ENCODE measurements around the gene NPAS3.
"Not testable (repeated sequence)": the region's sequence is repeated elsewhere in the genome, so short reads cannot be mapped to it uniquely, and the experiment has no call there.

Gene NPAS3

DNA sequence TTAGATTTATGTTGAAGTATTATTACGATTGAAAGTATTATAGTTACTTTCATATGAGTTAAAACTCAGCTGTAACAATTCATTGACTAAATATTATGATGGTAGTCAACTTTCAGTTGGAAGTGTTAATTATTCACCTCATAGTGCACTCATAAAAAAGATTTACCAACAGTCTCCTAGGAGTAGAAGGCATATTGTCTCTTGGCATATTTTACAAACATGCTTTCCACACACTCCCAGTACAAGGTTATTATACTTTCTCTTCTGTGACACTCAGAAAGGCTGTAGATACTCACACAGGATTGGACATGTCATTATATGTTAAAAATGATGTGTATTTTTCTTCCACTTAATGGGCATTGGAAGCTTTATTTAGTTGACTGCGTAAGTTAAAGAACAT is 147.1 kb downstream of the NPAS3 start:
- no peak for DNase-seq

DNA sequence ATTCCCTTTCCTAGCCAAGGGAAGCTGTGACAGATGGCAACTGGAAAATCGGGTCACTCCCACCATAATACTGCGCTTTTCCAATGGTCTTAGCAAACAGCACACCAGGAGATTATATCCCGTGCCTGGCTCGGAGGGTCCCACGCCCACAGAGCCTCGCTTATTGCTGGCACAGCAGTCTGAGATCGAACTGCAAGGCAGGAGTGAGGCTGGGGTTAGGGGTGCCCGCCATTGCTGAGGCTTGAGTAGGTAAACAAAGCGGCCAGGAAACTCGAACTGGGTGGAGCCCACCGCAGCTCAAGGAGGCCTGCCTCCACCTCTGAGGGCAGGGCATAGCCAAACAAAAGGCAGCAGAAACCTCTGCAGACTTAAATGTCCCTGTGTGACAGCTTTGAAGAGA is 149.6 kb downstream of the NPAS3 start:
- not testable (repeated sequence) for DNase-seq

DNA sequence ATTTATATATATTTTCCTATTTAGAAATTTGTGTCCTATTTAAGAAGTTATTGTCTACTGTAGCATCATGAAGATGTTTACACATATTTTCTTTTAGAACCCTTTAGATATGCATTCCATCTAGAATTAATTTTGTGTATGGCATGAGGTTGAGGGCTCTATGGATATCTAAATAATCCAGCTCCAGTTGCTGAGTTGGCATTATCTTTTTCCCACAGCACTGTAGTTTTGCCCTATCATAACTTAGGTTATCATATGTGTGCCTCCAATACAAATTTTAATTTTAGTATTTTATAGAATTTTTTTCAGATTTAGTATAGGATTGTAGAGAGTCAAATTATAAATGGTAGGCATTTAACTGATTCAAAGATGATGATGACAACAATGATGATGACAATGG is 159.3 kb downstream of the NPAS3 start:
- DNase-seq, result no peak

DNA sequence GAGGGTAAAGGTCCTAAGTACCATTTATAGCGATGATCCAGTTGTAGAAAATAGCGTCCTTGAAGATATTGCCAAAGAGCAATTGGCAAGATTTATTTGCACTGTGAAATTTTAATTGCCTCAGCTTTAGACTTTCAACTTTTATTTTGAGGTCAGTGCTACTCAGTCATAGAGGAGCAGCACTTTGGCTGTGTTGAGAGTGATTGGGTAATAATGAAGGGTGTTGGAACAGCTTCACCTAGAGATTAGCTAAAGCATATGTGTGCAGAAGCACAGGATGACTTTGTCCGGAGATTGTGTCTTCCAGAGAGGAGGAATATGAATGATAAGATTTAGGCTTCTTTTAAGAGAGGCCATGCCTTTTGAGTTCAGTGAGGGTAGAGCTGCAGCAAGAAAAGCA is 164.8 kb downstream of the NPAS3 start:
- no peak for DNase-seq

DNA sequence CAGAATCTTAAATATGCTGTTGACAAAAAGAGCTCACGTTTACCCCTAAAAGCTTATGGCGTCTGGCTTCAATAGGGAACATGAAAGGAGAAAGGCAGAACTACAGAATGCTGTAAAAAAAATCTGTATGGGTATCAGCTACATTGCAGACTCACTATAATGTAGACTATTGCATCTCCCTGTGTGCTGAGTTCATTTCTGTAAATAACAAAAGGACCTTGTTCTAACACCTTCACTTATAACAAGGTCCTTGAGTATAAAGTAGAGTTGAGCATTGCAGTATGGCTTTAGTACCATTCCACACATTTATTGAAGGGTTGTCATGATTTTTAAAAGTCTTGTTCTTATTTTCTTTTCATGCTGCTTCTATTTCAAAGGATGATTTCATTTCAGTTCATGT is 165.3 kb downstream of the NPAS3 start:
- no peak for DNase-seq

DNA sequence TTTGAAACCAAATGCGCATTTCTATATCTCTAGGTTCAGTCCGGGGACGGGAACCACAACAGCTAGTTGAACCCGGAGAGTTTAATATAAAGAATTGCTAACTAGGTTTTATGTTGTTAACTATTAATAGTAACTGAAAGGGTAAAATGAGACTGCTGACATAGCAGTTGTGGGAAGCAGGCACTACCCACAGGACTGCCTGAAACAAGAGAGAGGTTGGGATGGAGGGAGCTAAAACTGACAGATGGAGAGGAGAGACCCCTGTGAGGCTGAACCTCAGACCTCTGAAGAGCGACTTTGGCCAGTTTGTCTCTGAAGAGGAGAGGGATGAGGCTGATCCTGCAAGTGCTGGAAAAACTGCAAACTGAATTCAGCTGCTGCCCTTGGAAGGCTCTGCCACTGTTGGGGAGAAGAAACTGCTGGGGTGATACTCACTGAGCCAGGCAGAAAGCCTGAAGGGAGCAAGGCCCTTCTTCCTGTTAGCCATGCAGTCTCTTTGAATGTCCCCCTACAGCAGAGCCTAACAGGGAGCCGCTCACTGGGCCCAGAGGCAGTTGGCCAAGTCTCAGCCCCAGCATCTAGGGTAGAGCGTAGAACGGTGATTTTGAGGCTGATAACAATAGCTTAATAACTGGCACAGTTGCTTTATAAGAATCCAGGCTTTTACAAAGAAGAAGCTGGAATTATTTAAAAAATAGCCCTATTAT is 172.2 kb downstream of the NPAS3 start:
- DNase-seq, result no peak

DNA sequence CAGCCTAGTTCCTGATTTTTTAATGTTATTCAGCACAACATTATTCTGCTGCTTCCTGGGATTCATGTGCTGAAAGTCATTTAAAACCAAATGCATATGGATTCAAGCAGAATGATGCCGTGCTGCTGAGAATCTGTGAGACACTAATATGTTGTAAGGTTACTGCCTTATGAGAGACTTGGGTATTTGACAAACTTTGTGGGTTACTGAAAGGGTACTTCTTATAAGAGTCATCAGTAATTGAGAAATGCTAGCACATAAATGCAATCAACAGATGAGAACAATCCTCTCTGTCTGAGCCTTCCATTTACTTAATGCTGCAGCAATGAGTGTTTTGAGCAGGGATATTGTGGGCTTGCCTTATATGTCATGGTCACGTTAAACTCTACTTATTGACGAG is 175.7 kb downstream of the NPAS3 start:
- DNase-seq, result no peak

DNA sequence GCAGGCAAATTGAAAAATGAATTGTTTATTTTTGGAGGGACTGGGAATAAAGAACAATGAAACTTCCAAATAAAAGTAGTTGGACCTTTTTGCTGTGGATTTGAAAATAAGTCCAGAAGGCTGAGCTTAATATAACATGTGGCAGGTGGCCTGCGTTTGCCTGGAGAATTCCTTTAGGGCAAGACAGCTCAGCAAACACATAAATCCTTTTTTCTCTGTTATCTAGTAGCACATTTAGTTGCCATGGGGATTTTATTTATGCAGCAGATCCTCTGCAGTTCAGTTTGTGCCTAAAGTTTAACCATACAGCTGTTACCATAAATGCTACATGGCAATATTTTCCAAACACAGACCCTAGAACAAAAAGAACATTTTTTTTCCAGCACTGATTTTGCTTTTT is 180.0 kb downstream of the NPAS3 start:
- DNase-seq, result no peak

DNA sequence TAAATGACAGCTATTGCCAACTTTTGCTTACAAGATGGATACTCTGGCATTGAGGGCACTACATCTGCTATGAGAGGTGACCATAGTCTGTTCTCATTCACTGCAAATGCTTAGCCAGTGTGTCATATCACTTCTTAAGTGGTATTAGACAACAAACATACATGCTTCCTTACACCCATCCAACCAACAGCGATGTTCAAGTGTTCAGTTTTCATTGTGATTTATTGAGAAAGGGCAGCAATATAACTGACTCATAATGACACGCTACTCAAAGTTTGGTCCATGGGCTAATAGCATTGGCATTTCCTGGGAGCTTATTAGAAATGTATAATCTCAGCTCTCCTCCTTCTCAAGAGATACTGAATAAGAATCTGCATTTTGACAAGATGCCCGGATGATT is 181.7 kb downstream of the NPAS3 start:
- DNase-seq, result no peak

DNA sequence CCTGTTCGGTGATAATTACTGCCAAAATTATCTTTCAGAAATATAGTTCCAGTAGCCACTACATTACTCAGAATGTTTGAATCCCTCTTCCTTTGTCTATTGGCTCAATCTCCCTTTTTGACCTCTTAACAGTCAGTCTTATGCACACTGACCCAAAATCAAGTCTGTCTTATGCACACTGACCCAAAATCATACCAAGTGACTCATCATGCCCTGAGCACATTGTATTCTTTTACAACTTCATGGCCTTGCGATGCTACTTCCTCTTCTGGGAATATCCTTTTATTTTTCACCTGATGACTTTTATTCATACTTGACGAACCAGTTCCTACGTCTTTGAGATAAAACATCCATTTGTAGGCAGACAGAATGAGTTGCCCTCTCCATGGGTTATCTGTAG is 182.3 kb downstream of the NPAS3 start:
- no peak for DNase-seq

DNA sequence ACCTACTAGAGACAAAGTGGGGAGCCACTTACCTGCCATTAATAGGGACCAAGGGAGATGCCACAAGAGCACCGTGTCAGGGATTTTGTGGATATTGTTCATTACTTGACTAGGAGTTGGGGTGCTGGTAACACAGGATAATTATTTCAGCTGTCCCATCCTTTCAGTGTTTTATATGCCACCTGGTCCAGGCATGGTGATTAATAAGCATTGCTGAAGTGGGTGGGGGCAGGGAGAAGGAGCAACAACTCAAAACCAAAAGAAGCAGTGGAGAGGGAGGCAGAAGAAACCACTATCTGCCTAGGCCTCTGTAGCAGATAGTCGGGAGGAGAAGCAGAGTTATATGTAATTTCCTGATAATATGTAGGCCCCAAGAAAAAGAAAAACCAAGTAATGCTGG is 184.6 kb downstream of the NPAS3 start:
- DNase-seq, result no peak

DNA sequence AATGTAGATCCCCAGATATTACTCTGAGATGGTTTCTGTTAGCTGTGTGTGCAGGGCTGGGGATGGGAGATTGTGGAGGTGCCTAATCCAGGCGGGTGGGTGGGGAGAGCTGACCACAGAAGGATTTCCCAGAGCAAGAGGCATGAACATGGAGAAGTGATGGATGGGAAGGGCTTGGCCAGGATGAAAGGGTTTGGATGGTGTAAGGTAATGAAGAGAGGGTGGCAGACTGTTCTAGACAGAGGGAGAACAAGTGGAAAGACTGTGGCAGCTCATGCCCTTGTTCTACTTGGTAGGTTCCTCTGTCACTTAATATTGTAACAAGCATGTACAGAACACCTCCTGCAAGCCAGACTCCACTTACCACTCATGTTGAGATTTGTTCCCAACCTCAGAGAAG is 187.8 kb downstream of the NPAS3 start:
- no peak for DNase-seq

DNA sequence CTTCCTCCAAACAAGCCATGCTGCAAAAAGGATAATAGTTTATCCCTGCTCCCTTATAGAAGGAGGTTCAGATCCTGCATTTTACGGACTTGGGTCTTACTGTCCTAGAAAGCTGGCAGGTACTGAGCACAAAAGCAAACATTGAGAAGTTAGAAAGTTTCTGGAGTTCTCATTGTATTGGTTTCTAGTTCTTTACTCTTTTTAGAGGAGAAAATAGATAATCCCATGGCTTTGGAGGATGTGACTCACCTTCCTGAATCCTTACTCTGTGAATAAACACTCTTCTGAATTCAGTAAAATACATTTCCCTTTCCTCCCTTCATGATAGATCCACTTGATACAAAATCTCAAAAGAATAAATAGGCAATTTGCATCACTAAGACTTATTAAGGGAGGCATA is 188.9 kb downstream of the NPAS3 start:
- DNase-seq, result no peak

DNA sequence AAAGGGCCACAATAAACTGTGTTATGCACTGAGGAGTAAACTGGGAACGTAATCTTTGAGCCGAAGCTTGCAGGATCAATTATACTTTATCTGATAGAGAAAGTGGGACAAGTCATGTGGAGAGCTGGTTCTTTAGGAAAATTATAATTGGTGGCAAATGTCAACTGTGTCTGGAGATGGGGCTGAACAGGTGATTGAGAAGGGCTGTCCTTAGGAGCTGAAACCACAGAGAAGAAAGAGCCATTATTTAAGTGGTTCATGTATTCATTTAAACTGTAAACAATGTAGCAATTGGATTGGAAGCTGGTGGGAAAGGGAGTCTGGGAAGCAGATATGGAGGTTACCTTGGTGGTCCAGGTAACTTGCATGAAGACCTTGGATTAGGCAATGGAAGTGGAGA is 193.1 kb downstream of the NPAS3 start:
- DNase-seq, result no peak

DNA sequence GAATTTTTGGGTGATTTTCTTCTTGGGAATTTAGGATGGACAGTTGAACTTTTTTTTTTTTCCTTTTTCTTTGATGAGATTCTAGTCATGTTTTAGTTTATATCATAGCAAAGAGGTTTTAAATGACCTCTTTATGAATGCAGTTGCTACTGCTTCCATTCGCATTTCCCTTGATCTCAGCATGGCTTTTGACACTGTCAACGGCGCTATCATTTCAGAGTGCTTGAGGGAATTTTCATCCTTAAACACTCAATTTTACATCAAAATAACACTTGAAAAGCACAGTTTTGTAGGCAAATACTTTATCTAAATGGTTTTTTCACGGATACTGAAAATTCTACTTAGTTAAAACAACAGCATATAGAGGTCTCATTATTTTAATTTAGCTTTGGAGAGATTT is 195.5 kb downstream of the NPAS3 start:
- DNase-seq, result no peak

DNA sequence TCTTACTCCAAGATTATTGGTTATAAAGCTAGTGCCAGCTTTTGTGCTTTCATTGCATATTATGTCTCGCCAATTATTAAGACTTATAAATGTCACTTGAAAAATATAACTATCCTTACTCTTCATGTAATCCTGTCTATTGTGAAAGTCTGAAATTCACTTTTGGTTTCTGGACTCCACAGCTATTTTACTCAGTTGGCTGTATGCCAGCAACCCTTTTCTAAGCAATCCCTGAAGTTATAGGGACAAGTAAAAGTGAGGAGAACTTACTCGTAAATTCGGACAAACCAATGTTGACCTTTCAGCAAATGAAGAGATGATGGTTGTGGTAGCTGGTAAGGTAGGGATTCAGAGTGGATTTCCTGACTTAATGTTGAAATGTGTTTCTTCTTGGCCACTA is 196.3 kb downstream of the NPAS3 start:
- no peak for DNase-seq

DNA sequence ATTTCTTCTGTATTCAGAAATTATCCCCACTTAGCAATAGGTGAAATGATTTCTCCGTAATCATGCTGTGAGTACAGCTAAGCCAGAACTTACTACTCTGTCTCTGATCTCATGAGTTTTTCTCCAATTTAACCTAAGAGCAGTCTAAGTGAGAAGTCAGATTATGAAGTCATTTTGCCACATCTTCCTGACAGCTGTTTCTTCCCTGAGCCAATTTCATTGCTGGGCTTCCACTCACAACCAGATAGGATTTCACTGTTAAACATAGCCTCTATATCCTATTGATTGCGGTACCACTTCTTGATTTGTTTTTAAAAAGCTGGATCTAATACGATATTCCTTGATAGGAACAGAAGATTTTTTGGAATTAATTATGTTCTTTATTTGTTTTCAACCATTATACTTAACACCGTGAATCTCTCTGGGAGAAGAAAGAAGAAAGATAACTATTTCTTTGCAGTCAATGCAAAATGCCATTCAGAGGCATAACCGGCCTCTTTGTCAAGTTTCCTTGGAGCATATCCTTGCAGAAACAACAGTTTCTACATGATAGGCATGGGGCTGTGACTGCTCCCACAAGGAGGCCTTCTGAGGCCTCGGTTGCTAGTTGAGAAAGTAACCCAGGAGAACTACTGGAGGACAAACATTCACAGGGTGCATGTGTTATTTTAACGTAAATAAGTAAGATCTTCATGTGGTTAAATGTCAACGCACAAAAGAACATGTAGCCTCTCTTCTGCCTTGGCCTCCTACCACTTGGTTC is 212.2 kb downstream of the NPAS3 start:
- DNase-seq, result no peak

DNA sequence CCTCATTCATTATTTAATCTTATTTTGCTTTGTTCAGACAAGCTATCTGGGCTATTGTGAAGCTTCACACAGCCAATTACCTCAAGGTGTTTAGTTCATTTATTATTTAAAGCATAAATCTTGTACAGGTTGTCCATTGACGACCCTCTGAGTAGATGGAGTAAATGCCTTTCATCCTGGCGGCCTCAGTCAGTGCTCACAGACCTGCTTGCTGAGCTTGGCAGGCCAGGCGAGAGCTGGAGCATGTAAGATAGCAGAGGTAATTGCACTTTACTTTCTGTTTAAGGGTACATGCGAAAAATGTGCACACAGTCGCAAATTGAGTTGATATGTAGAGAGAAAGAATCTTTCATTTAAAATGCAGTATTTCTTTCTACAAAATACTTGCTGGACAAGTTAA is 224.4 kb downstream of the NPAS3 start:
- no peak for DNase-seq

DNA sequence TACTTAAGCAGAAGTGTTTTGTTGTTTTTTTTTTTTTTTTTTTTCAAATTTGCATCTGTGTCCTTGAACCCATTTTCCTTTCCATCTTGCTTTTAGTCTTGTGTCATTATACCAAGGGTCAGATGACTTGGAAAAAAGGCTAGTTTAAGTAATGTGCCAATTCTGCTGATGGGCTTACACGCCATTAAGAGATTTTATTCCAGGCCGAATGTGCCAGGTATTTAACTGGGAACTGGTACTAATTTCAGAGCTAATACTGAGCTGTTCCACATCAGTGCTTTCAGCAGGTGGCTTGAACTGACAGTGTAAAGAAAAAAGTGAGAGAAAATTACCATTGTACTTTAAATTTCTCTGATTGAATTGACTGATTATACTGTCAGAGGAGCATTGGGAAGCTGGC is 224.9 kb downstream of the NPAS3 start:
- no peak for DNase-seq

DNA sequence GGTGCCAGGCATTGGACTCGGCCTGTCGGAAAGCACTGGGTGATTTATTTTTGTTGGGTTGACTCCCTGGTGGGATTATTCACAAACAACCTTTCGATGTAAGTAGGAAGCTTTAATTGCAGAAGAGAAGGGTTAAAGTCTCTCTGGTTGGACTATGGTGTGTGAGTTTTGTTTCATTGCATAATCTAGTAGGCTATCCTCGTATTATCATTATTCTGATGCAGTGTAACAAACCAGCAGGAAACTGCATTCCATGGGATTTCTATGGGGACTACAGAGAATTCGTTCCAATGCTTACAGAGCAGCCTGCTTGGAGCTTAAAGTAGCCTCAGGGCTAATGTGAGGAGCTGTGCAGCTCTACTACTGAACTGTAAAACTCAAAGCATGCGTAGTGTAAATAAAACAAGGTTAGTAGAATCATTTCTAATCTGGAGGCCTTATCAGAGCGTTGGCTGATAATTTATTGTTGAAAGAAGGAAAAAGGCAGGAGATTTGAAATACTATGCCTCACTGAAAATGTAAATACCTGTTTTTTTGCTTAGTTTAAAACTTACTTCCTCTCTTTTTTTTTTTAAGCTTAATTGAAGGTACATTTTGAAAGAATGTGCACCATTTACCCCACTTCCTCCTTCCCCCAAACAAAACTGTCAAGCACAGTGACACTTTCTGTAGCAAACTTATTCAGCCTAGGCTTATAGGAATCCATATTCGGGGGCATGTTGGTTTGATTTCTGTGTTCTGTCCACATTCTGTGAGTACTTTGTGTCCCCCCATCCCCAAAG is 226.7 kb downstream of the NPAS3 start:
- DNase-seq, result no peak

DNA sequence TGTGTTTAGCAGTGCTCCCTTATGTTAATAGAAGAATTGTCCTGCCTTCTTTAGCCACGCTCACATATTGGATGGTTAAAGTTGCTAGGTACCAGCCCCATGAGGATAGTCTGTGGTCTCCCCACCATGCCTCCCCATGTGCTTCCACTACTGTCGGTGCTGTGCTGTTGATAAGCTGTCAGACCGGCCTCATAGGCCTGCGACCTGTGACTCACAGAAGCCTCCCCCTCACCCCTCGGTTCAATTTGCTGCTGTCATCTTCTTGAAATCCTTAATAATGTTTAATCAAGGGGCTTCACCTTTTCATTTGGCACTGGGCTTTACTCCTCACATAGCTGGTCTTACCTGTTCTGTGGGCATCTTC is 227.2 kb downstream of the NPAS3 start:
- DNase-seq, result no peak

DNA sequence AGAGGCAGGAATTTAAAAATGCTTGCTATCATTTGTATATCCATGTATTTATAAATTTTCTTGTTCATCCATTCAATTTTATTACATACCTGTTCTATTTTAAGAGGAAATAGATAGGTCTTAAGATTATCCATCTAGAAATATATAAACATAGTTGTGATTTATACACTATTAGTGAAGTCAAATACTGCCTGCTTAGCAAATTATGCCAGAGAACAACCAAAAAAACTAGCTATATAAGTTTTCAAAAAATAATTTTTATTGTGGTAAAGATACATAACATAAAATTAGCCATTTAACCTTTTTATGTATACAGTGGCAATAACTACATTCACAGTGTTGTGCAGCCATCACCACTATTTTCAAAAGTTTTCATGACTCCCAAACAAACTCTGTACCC is 237.3 kb downstream of the NPAS3 start:
- no peak for DNase-seq

DNA sequence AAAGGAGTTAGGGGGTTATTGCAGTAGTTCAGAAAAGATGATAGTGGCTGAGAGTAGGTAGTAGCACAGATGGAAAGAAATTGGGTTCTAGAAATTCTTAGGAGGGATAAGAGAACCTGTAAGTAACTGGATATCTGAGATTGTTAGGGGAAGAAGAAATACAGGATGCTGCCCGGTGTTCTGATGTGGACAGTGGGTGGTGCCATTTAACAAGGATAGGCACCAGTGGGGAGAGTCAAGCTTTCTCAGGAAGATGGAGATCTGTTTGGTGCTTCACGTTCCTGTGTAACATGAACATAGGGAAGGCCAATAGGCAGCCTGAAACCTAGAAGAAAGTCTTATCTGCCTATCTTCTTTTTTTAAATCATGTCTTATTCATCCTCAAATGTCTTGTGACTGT is 245.9 kb downstream of the NPAS3 start:
- no peak for DNase-seq

DNA sequence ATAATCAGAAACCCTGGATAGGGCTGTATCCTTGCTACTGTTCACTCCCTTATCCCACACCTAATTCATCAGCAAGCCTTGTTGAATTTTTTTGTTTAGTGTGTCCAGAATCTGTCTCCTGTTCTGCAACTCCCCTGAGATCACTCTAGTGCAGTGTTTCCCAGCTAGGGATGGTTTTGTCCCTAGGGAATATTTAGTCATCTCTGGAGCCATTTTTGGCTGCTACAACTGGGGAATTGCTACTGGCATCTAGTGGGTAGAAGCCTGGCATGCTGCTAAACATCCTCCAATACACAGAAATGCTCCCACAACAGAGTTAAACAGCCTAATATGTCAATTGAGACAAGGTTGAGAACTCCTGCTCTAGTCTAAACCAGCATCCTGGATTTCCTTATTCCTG is 248.0 kb downstream of the NPAS3 start:
- no peak for DNase-seq

All from activated CD4-positive, alpha-beta T cell treated with anti-CD3 and anti-CD28 coated beads, Interleukin-2, amount 50 U/mL, for 16 hours (primary cell).